Gastroesophageal sphincter (tissue), 4 donors: ENCODE data around the gene AATF. TPM values are rescaled to one million over a fixed set of nuclear protein-coding genes. Genes with fewer than 3 reads are reported as not detected.

ENCODE experiments used
- ATAC-seq: fragments of 150-250 bp; one replicate; pipeline ENCODE4 v1.9.1; 2016; ENCODE audit warnings: mild to moderate bottlenecking, moderate library complexity
- H3K27ac ChIP-seq, 4 donors: fragments of 200-600 bp; sonication (generic) in 3 of 4; 1 replicate in 3 of 4; 2 replicates in 1 of 4; pipeline ENCODE4 v1.5.1; 2016 to 2019
- H3K27me3 ChIP-seq: fragments of 200-600 bp; sonication (generic); one replicate; pipeline ENCODE4 v1.5.1; 2019
- H3K36me3 ChIP-seq, 2 donors: fragments of 200-600 bp; sonication (generic); one replicate each; pipeline ENCODE4 v1.5.1; 2019; ENCODE audit warnings: control low read depth in 1 of 2
- H3K4me1 ChIP-seq, 3 donors: fragments of 200-600 bp; sonication (generic); 1 replicate in 2 of 3; 2 replicates in 1 of 3; pipeline ENCODE4 v1.5.1; 2016 to 2019; ENCODE audit warnings: control low read depth in 2 of 3
- H3K4me3 ChIP-seq, 2 donors: fragments of 200-600 bp; sonication (generic); one replicate each; pipeline ENCODE4 v1.5.1; 2019; ENCODE audit warnings: mild to moderate bottlenecking in 1 of 2, moderate library complexity in 1 of 2
- H3K9me3 ChIP-seq, 3 donors: fragments of 200-600 bp; sonication (generic); one replicate each; pipeline ENCODE4 v1.5.1; 2017 to 2019; ENCODE audit warnings: control low read depth in 2 of 3
- EP300 ChIP-seq: sonication (generic); formaldehyde crosslinking; IDR thresholded peaks from one replicate; pipeline ENCODE4 v1.6.1; 2017; ENCODE audit warnings: antibody characterized with exemption, mild to moderate bottlenecking
- POLR2A ChIP-seq, 2 donors: fragments of 450-650 bp; IDR thresholded peaks; one replicate each; pipeline ENCODE4 v1.6.1; 2017; ENCODE audit warnings: antibody characterized with exemption in 2 of 2, mild to moderate bottlenecking in 2 of 2, moderate library complexity in 1 of 2
- POLR2AphosphoS5 ChIP-seq: sonication (generic); formaldehyde crosslinking; IDR thresholded peaks from one replicate; pipeline ENCODE4 v1.6.1; 2017; ENCODE audit warnings: antibody characterized with exemption
- WGBS, 2 donors: methylation state at CpG; one replicate each; pipeline ENCODE4 v1.1.5; 2018; ENCODE audit warnings: low coverage in 1 of 2; 5-methylcytosine and 5-hydroxymethylcytosine counted together
- total RNA-seq, 4 donors: library from RNA; depleted of rRNA; stranded (reverse); fragments of >200 nt; gene quantifications; one replicate each; pipeline ENCODE4 v1.1.0, GENCODE V29; 2016
- TF ChIP-seq, protein P1 (sequence below), 4 experiments: fragments of 200-600 bp in 2 of 4; fragments of 450-650 bp in 2 of 4; sonication (generic) in 1 of 4; IDR thresholded peaks; one replicate each; pipeline ENCODE4 v1.5.1; 2017 to 2019; ENCODE audit warnings: antibody characterized with exemption in 4 of 4, mild to moderate bottlenecking in 2 of 4, moderate library complexity in 2 of 4

Gene AATF
- total RNA-seq, 4 donors from 2014 or later: 36.1 to 45.1 (median 38.5) TPM

DNA sequence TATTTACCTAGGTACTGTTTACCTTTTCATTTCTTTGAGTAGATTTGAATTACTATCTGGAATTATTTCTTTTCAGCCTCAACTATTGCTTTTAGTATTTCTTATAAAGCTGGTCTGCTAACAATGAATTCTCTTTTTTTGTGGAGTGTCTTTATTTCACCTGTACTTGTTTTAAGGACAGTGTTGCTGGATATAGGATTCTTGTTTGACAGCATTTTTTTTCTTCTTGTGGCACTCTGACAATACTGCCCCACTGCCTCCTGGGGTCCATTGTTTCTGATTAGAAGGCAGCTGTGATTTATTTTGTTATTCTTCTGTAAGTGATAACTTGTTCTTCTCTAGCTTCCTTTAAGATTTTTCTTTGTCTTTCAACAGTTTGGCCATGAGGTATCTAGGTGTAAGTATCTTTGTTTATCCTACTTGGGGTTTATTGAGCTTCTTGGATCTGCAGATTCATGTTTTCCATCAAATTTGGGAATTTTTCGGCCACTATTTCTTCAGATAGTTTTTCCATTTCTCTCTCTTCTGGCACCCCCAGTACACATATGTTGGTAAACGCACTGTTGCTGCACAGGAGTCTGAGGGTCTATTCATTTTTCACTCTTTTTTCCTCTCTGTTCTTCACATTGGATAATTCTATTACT lies 130.4 kb downstream of the AATF start:
- no peaks in the 10 kb centered on the region for H3K27me3 ChIP-seq

DNA sequence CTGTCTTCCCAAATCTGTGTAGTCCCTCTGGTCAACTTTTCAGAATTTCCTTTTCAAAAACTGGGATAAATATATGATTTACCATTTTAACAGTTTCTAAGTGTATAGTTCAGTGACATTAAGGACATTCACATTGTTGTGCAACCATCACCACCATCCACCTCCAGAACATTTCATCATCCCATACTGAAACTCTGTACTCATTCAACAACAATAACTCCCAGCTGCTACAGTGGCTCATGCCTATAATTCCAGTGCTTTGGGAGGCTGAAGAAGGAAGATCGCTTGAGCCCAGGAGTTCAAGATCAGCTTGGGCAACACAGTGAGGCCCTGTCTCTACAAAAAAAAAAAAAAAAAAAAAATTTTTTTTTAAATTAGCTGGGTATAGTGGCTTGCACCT lies 131.0 kb downstream of the AATF start:
- WGBS, 2 donors: 100% methylated on average over 1 of the region's 1 CpG; no CpG with 5 or more reads in 1 of the 2 donors
- no peaks in the 10 kb centered on the region for H3K4me1 ChIP-seq
- H3K9me3 ChIP-seq: no peaks in the 10 kb centered on the region
- TF ChIP-seq POLR2A (IDR thresholded peaks at IDR 0.05): no peak
- no peak for TF ChIP-seq POLR2AphosphoS5
- no peak for TF ChIP-seq EP300
- TF ChIP-seq, protein P1, sequence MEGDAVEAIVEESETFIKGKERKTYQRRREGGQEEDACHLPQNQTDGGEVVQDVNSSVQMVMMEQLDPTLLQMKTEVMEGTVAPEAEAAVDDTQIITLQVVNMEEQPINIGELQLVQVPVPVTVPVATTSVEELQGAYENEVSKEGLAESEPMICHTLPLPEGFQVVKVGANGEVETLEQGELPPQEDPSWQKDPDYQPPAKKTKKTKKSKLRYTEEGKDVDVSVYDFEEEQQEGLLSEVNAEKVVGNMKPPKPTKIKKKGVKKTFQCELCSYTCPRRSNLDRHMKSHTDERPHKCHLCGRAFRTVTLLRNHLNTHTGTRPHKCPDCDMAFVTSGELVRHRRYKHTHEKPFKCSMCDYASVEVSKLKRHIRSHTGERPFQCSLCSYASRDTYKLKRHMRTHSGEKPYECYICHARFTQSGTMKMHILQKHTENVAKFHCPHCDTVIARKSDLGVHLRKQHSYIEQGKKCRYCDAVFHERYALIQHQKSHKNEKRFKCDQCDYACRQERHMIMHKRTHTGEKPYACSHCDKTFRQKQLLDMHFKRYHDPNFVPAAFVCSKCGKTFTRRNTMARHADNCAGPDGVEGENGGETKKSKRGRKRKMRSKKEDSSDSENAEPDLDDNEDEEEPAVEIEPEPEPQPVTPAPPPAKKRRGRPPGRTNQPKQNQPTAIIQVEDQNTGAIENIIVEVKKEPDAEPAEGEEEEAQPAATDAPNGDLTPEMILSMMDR (IDR thresholded peaks at IDR 0.05): no peak
- H3K36me3 ChIP-seq: peaks cover 0 to 4% of the 10 kb centered on the region in 2 donors
- ATAC-seq: no peak
- H3K27me3 ChIP-seq: no peaks in the 10 kb centered on the region
- H3K27ac ChIP-seq: no peak overlapping the region
- no peak overlapping the region for H3K4me3 ChIP-seq

More for the DNA sequence above, 130.4 kb downstream of the AATF start:
- H3K36me3 ChIP-seq: no peaks in the 10 kb centered on the region
- no peak for TF ChIP-seq EP300
- no peak for TF ChIP-seq POLR2AphosphoS5
- TF ChIP-seq, protein P1 (IDR thresholded peaks at IDR 0.05): no peak
- no peak for TF ChIP-seq POLR2A (IDR thresholded peaks at IDR 0.05)
- 95 to 100% methylated on average over 2 of the region's 2 CpGs for WGBS, 2 donors
- no peaks in the 10 kb centered on the region for H3K4me1 ChIP-seq
- no peaks in the 10 kb centered on the region for H3K9me3 ChIP-seq
- no peak overlapping the region for H3K4me3 ChIP-seq
- H3K27ac ChIP-seq: no peak overlapping the region
- no peak for ATAC-seq

DNA sequence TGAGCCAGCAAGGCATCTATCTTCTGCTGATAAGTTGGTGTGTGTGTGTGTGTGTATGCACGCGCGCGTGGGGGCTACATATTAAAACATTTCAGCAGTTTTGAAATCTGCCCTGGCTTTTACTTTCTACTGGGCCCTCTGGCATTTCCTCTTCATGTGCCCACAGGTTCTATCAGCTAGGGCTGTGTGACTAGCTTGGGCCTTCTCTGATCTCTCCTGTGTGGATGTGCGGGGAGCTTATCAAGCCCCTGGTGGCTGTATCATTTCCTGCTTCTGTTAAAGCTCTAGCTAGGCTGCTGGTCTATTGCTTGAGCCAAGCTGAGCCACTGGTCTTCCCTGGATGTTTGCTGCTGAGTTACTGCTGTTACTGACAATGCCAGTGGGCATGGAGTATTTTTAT lies 132.5 kb downstream of the AATF start:
- H3K36me3 ChIP-seq: peaks cover 0 to 19% of the 10 kb centered on the region in 2 donors
- H3K27ac ChIP-seq: no peak overlapping the region
- 33 to 65% methylated on average over 1 to 4 of the region's 5 CpGs for WGBS, 2 donors
- H3K4me1 ChIP-seq: no peaks in the 10 kb centered on the region
- H3K9me3 ChIP-seq: no peaks in the 10 kb centered on the region
- H3K27me3 ChIP-seq: no peaks in the 10 kb centered on the region
- no peak overlapping the region for H3K4me3 ChIP-seq
- TF ChIP-seq POLR2AphosphoS5: no peak
- TF ChIP-seq POLR2A (IDR thresholded peaks at IDR 0.05): no peak
- TF ChIP-seq, protein P1 (IDR thresholded peaks at IDR 0.05): no peak
- no peak for TF ChIP-seq EP300
- ATAC-seq: no peak

DNA sequence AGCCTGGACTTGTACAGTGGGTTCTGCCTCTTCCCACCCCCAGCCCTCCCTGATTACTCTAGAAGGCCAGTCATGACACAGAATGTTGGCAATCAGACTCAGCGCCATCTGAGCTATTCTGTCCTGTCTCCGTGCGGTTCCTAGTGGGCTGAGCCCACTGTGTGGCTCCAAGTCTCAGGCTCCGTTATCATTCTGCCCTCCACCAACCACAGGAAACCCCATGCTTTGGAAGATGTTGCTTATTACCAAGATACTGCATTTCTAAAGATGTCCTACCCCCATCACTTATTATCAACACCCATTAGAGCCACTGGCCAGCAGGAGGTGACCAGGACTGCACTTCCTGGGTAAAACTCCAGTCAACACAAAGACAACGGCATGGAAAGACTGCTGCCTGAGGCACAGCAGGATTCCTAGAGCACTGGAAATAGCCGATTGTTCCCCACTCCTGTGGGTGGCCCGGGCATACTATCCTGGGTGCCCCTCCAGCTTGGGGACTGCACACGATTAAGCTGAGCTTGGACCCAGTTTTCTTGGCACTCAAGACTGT lies 133.6 kb downstream of the AATF start:
- no peaks in the 10 kb centered on the region for H3K27me3 ChIP-seq
- H3K36me3 ChIP-seq: peaks cover 3 to 30% of the 10 kb centered on the region in 2 donors
- TF ChIP-seq POLR2AphosphoS5 (no peak), POLR2A (IDR thresholded peaks at IDR 0.05) (no peak), EP300 (no peak)
- TF ChIP-seq, protein P1 (IDR thresholded peaks at IDR 0.05): no peak
- H3K4me3 ChIP-seq: no peak overlapping the region
- H3K4me1 ChIP-seq: no peaks in the 10 kb centered on the region
- WGBS, 2 donors: 85 to 86% methylated on average over 5 of the region's 8 CpGs
- H3K27ac ChIP-seq: no peak overlapping the region
- no peak for ATAC-seq
- no peaks in the 10 kb centered on the region for H3K9me3 ChIP-seq

GRCh38 chr17:37082985-37083384 lies 134.2 kb downstream of the AATF start:
- TF ChIP-seq POLR2A (IDR thresholded peaks at IDR 0.05) (no peak), POLR2AphosphoS5 (no peak), EP300 (no peak)
- TF ChIP-seq, protein P1 (IDR thresholded peaks at IDR 0.05): no peak
- Histone ChIP-seq H3K9me3 (no peaks in the 10 kb centered on the region), H3K27ac (no peak overlapping the region), H3K36me3 (peaks cover 3 to 35% of the 10 kb centered on the region in 2 donors), H3K4me3 (no peak overlapping the region), H3K27me3 (no peaks in the 10 kb centered on the region), H3K4me1 (no peaks in the 10 kb centered on the region)
- ATAC-seq: no peak
- 83 to 90% methylated on average over 1 to 2 of the region's 4 CpGs for WGBS, 2 donors
